HG02798 (cell line): ENCODE measurements around the gene MT1M.
A peak's percentile ranks its signal among the peaks of the same experiment; 100 is the strongest.
"Not testable (repeated sequence)": the region's sequence is repeated elsewhere in the genome, so short reads cannot be mapped to it uniquely, and the experiment has no call there.

Experiments
- ATAC-seq: cut with Tn5 transposase; IDR thresholded peaks from one replicate; pipeline ENCODE4 v1.9.1; 2021; ENCODE audit warnings: mild to moderate bottlenecking; ENCODE audit not compliant: unreplicated experiment, poor library complexity

MT1M gene

DNA sequence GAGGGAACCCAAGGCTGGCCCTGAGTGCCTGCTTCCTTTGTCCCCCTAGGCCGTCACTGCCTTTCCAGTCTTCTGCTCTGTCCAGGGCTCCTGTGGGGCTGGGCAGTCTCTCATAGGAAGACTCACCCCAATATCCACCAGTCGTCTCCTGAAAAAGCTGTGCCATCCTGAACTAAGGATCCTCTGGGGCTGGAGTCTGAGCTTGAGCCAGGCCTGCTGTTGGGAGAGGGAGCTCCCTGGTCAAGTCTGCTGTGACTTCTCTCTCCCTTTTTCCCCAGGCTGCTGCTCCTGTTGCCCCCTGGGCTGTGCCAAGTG lies 38.1 kb downstream of the MT1M start:
- ATAC-seq = no peak

DNA sequence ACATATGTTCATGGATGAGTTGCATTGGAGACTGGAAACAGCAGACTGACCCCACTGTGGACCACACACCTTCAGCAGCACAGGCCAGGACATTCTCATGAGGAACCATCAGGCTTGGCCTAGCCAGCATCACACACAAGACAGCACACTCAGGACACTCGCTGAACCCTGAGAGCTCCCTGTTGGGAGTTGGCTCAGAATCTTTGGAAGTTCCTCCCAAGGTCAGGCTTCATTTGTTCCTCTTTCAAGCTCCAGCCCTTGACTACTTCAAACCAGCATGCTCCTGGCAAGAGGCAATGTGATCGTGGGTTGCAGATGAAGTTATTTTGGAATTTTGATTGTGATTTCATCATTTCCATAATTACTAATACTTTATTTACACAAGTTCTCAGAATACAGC lies 39.2 kb downstream of the MT1M start:
- ATAC-seq = not testable (repeated sequence)

DNA sequence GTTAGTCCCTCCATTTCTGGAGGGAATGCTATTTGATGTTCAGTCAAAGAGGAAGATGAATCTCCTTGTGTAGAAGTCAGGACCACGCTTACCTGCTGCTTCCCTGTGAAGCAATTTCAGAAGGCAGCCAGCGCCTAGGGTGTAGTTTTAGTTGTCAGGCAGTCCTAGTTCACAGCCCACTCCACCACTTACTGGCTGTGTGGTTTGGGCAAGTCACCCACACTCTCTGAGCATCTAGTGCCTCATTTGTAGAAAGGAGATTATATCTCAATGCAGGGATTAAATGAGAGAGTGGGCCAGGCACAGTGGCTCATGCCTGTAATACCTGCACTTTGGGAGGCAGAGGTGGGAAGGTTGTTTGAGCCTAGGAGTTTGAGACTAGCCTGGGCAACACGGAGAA lies 39.7 kb downstream of the MT1M start:
- not testable (repeated sequence) for ATAC-seq

DNA sequence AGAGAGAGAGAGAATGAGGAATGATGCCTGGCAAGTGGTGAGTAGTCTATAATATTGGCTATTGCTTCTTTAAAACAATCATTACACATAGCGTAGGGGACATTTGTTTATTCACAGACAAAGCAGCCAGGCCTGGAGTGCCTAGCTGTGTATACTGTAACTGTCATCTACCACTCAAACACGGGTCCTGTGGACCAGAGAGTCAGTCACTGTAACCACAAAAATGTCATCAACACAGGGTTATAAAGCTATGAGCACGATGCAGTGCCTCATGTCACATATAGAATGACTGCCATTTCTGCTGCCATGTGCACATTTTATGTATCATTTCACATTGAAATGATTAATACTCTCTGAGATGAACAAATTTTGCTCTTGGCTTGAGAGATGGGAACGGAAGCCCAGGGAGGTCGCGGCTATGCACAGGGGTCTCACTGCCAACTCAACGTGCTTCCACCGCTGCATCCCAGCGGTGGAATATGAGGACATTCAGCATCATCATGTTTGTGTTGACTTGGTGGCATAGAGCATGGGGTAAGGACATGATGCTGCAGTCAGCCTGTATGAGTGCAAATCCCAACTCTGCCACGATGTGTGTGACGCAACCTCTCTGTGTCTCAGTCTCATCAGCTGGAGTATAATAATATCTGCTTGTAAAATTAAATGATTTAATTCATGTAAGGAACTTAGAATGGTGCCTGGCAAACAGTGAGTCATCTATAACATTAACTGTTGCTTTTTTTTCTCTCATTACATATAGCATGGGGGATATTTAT lies 40.5 kb downstream of the MT1M start:
- no peak for ATAC-seq

DNA sequence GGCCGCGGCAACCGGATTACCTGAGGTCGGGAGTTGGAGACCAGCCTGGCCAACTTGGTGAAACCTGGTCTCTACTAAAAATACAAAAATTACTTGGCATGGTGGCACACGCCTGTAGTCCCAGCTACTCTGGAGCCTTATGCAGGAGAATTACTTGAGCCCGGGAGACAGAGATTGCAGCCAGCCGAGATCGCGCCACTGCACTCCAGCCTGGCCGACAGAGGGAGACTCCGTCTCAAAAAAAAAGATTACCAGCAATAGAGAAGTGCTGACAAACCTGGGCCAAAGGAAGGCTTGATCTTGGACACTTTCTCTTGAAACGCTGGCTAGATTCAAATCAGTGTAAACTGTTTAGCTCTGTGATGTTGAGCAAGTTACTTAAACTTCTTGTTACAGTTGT lies 41.5 kb downstream of the MT1M start:
- ATAC-seq = no peak

DNA sequence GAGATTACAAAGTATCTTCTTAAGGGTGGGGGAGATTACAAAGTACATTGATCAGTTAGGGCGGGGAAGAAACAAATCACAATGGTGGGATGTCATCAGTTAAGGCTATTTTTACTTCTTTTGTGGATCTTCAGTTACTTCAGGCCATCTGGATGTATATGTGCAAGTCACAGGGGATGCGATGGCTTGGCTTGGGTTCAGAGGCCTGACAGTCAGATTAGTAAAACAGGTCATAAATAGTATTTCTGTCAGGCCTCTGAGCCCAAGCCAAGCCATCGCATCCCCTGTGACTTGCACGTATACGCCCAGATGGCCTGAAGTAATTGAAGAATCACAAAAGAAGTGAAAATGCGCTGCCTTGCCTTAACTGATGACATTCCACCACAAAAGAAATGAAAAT lies 42.1 kb downstream of the MT1M start:
- ATAC-seq = not testable (repeated sequence)

DNA sequence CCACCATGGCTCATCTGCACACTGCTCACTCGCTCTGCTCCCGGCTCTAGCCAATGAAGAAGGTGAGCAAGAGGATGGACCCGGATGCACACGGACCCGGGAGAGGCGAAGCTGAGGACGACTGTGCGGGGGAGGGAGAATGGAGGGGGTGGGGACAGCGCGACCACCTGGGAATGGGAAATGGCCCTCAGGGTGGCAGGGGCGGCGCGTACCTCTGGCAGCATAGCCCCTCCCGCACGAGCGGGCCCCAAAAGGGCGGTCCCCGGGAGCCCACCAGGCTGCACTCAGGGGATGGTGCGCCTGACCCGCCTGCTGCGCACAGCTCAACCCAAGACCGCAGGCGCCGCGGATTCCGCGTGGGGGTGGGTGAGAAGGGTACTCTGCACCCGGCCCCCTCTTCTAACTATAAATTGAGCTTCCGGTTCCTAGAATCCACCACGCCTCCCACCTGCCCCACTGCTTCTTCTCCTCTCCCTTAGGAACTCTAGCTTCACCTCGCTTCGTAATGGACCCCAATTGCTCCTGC lies 43.3 kb downstream of the MT1M start:
- no peak for ATAC-seq

DNA sequence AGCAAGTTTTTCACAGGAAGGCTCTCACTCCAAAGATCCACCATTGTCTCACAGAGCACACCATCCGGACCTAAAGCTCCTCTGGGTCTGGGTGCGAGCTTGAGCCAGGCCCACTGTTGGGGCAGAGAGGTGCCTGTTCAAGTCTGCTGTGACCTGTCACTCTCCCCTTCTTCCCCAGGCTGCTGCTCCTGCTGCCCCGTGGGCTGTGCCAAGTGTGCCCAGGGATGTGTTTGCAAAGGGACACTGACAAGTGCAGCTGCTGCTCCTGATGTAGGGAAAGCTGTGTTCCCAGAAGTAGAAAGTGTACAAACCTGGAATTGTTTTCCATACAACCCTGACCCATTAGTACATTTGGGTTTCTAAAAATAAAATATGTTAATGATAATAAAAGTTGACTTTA lies 45.0 kb downstream of the MT1M start:
- ATAC-seq = no peak

DNA sequence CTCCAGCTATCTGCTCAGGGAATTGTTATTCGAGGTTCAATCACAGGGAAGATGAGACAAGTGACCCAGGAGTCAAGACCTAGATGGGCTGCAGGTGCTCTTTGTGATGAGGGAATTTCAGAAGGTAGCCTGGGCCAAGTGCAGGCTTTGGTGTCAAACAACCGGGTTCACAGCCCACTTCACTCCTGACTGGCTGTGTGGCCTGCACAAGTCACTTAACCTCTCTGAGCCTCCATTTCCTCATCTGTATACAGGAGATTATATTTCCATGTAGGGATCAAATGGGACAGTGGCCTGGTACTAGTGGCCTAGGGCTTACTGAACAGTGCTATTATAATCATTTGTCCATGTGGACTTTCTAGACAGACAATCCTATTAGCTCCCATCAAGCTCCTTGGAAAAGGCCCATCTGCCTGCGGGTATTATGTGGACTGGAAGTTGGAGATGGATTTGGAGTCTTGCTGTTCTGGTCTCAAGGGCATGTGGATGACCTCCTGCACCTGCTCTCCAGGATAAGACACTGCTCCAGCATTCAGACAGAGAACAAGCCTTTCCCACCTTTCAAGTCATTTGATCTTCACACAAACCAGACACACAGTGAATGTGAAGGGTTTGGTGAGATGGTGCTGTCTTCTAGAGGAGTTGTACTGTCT lies 46.7 kb downstream of the MT1M start:
- no peak for ATAC-seq

DNA sequence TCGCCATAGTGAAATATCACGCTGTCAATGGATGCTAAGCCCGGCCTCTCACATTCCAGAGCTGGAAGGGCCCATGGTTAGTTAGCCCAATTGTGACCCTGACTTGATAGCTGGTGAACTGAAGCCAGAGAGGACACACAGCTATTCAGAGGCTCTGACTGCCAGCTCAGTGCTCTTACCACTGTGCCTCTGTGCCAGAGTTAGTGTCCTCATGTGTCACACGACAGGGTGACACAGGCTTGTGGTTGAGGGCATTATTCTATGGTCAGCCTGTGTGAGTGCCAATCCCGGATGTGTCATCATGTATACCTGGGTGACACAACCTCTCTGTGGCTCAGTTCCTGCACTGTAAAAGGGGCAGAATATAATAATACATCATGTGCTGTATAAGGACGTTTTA lies 47.4 kb downstream of the MT1M start:
- ATAC-seq = no peak

DNA sequence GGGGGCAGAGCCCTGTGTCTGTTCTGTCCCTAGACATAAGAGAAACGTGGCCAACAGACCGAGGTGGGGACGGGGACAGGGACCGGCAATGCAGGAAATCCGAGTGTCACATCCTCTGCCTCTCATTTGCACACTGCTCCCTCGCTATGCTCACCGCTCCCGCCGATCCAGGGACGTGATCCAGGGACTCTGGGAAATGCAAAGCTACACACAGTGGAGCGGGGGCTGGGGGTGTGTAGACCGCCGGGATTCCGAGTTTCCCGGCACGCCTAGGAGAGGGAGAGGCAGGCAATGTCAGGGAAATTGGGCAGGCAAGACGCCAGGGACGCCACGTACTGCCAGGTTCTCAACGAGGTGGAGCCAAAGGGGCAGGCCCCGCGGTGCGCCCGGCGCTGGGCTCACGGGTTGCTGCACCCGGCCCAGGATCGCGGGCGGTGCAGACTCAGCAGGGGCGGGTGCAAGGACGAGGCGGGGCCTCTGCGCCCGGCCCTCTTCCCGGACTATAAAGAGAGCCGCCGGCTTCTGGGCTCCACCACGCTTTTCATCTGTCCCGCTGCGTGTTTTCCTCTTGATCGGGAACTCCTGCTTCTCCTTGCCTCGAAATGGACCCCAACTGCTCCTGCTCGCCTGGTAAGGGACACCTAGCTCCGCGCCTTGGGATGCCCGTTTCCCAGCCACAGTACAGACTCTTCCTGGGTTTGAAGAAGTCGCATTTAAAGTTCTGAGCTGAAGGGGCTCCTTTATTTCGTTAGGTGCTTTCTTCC lies 49.7 kb downstream of the MT1M start, which contains the start of gene MT1X:
Gene MT1X, plus strand, starts transcription at position 532 of the 764 bp plus-strand sequence. Its CDS starts 71 bp downstream, at position 603.
- peak; percentile 99 for ATAC-seq

DNA sequence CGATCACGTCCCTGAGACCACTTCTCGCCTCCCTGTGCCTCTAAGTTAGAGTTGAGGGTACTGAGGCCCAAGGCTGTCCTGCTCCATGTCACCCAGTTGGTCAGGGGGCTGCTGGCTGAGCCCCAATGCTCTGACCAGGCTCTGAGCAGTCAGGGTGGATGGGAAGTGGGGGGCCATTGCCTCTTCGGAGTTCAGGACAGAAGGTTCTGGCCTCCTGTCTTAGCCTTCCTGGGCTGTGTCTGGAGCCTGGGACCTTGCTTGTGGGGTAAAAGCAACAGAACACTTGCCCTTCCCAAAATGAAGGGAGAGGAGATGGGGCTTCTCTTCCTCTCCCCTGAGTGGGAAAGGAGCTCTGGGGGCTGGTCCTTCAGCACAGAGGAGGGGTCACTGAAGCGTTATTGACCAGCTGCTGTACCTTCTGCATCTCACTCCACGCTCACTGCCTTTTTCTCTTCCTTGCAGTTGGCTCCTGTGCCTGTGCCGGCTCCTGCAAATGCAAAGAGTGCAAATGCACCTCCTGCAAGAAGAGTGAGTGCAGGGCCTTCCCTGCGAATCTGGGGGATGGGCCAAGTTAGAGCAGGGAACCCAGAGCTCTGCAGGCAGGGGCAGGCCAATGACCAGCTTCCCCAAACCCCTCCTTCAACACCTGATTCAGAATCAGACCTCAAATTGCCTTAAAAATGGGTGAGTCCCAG lies 50.4 kb downstream of the MT1M start:
- ATAC-seq = peak; percentile 5
